A172 (cell line): ENCODE measurements around the gene FPR2. TPM values are rescaled to one million over a fixed set of nuclear protein-coding genes. Genes with fewer than 3 reads are reported as not detected.
"Not testable (repeated sequence)": the region's sequence is repeated elsewhere in the genome, so short reads cannot be mapped to it uniquely, and the experiment has no call there.

Experiments used
- DNase-seq: peaks from one replicate; pipeline ENCODE4 v3.0.0-alpha.2; 2015; ENCODE audit warnings: low spot score
- total RNA-seq: library from RNA; depleted of rRNA; stranded (reverse); fragments of >200 nt; shearing (Covaris generic); gene quantifications from 2 replicates; pipeline ENCODE4 v1.2.3, GENCODE V29; 2014; rRNA removed

Gene FPR2
- not detected in 2 replicates for total RNA-seq

GRCh38 chr19:51760697-51761356, at the start of gene FPR2:
FPR2 (plus strand) TSS chr19:51761180; CDS start chr19:51768659, 7,479 bp downstream.
- no peak for DNase-seq

- DNase-seq: no peak
These were observed 49.3 kb upstream of the FPR2 start for GRCh38 chr19:51711702-51712101.

- no peak for DNase-seq
These were observed 48.4 kb upstream of the FPR2 start for GRCh38 chr19:51712461-51713081.

- no peak for DNase-seq
These were observed 47.4 kb upstream of the FPR2 start for GRCh38 chr19:51713319-51714285.

- DNase-seq: no peak
These were observed 46.1 kb upstream of the FPR2 start for GRCh38 chr19:51714848-51715247.

- DNase-seq: no peak
These were observed 45.1 kb upstream of the FPR2 start for GRCh38 chr19:51715850-51716249.

GRCh38 chr19:51716925-51717324, 44.1 kb upstream of the FPR2 start:
- no peak for DNase-seq

GRCh38 chr19:51719251-51719988, 41.6 kb upstream of the FPR2 start:
- DNase-seq: no peak

- no peak for DNase-seq
These were observed 39.1 kb upstream of the FPR2 start for GRCh38 chr19:51721905-51722304.

- DNase-seq: no peak
These were observed 38.5 kb upstream of the FPR2 start for GRCh38 chr19:51722492-51722891.

GRCh38 chr19:51724543-51724942, 36.4 kb upstream of the FPR2 start:
- DNase-seq: no peak

GRCh38 chr19:51726049-51726448, 34.9 kb upstream of the FPR2 start:
- DNase-seq: peak; percentile 40

GRCh38 chr19:51727349-51727880, 33.6 kb upstream of the FPR2 start:
- peak; percentile 24 for DNase-seq

GRCh38 chr19:51729781-51730180, 31.2 kb upstream of the FPR2 start:
- no peak for DNase-seq

- DNase-seq: no peak
These were observed 27.0 kb upstream of the FPR2 start for GRCh38 chr19:51733742-51734522.

GRCh38 chr19:51735759-51736449, 25.1 kb upstream of the FPR2 start:
- DNase-seq: peak; percentile 35

- DNase-seq: no peak
These were observed 23.6 kb upstream of the FPR2 start for GRCh38 chr19:51737389-51737788.

- no peak for DNase-seq
These were observed 23.1 kb upstream of the FPR2 start for GRCh38 chr19:51737924-51738323.

GRCh38 chr19:51738523-51738922, 22.5 kb upstream of the FPR2 start:
- DNase-seq: not testable (repeated sequence)
